AG09309 (cell line): ENCODE data around the gene MYBL2.

Experiments used
- DNase-seq: peaks from one replicate; pipeline ENCODE4 v3.0.0-alpha.2; 2010; ENCODE audit warnings: low read depth
- H3K4me3 ChIP-seq: 2 replicates; pipeline ENCODE4 v1.5.1; 2011; ENCODE audit warnings: mild to moderate bottlenecking, low read depth, low read length, moderate library complexity; ENCODE audit not compliant: control insufficient read depth
- CTCF ChIP-seq: IDR thresholded peaks from 2 replicates; pipeline ENCODE4 v1.5.1; 2011; ENCODE audit warnings: mild to moderate bottlenecking, low read depth, low read length, inconsistent platforms; ENCODE audit not compliant: insufficient read depth, control insufficient read depth; ENCODE audit errors: missing control alignments

Gene MYBL2

GRCh38 chr20:43695571-43695970 lies 28.7 kb downstream of the MYBL2 start:
- TF ChIP-seq CTCF: no peak
- no peak for DNase-seq
- H3K4me3 ChIP-seq: no peak overlapping the region

GRCh38 chr20:43699941-43700565 lies 33.1 kb downstream of the MYBL2 start:
- no peak for DNase-seq
- TF ChIP-seq CTCF: no peak
- no peak overlapping the region for H3K4me3 ChIP-seq

DNA sequence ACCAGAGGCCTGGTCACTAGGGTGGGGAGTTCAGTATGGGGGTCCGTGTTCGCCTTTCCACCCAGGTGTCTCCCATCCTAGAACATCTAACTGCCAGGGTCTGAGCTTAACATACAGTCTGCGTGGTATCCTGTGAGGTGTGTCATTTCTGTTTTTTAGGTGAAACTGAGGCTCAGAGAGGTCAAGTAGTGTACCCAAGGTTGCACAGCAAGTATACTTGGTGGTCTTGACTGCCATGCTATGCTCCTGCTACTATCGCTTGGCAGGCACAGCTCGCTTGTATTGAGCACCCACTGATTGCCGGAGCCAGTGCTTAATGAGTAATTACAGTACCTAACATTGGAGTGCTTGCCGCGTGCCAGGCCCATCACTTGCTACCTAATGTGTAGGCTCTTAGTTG lies 33.7 kb downstream of the MYBL2 start:
- TF ChIP-seq CTCF: no peak
- no peak overlapping the region for H3K4me3 ChIP-seq
- DNase-seq: no peak

- DNase-seq: no peak
- no peak for TF ChIP-seq CTCF
- no peak overlapping the region for H3K4me3 ChIP-seq
Measured at GRCh38 chr20:43702502-43702901, 35.6 kb downstream of the MYBL2 start.

- no peak overlapping the region for H3K4me3 ChIP-seq
- no peak for DNase-seq
- no peak for TF ChIP-seq CTCF
Measured at GRCh38 chr20:43710370-43711044, 43.6 kb downstream of the MYBL2 start.

DNA sequence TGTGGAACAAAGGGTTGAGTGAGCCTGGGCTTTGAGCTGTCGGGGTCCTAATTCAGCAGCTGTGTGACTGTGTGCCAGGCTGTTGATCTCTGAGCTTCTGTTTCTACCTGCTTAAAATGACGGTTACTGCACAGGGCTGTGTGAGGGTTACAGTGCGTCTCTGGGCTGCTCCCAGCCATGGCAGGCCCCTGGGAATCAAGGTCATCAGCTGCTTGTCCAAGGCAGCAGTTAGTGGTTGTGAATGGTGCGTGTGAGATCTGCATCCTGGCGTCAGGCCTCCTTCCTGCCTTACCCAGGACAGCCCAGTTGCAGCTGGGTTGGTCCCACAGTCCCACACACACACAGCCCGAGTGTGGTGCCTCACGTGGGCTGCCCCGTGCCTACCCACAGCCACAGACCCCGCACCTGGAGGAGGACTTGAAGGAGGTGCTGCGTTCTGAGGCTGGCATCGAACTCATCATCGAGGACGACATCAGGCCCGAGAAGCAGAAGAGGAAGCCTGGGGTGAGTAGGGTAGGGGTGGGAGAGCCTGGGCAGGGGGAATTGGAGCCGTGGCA lies 44.3 kb downstream of the MYBL2 start:
- H3K4me3 ChIP-seq: no peak overlapping the region
- no peak for TF ChIP-seq CTCF
- no peak for DNase-seq
